Right lobe of liver (tissue), 4 donors: Measurements from ENCODE around the gene RPL29.

Source experiments
- CTCF ChIP-seq, 4 donors: fragments of 200-600 bp in 3 of 4; fragments of 450-650 bp in 1 of 4; IDR thresholded peaks; one replicate each; pipeline versions ENCODE4 v1.5.1 to v1.8.0; 2016 to 2022; ENCODE audit warnings: antibody characterized with exemption in 4 of 4, mild to moderate bottlenecking in 2 of 4
- POLR2A ChIP-seq: fragments of 450-650 bp; IDR thresholded peaks from one replicate; pipeline ENCODE4 v1.6.1; 2017; ENCODE audit warnings: antibody characterized with exemption, mild to moderate bottlenecking
- donor health status: DM: no; HTN: no; CAD: no.
- donor health status: DM: no; HTN: no; CAD: no.
- donor health status: DM: no; HTN: yes; CAD: no.

- no peak for TF ChIP-seq CTCF (IDR thresholded peaks at IDR 0.05)
- no peak for TF ChIP-seq POLR2A
Observed at GRCh38 chr3:52006017-52006819, 10.5 kb upstream of the RPL29 start.
